RWPE1 (cell line): ENCODE results near the gene TMEM62.

Experiments used
- CTCF ChIA-PET: fragments of 350-600 bp; sonication (Branson Sonifier 250); formaldehyde crosslinking; extraction: SDS; loops from one replicate; lab custom pipeline; 2021; lab: Yijun Ruan, JAX
- POLR2A ChIA-PET: fragments of 400-600 bp; formaldehyde crosslinking; extraction: SDS; loops from one replicate; lab custom pipeline; 2020; ENCODE audit warnings: antibody characterized with exemption; ENCODE audit not compliant: low non-redundant PET; lab: Yijun Ruan, JAX
- DNase-seq: peaks from one replicate; pipeline ENCODE4 v3.0.0; 2012; ENCODE audit warnings: low spot score
- H3K27ac ChIP-seq: fragments of 450-650 bp; 2 replicates; pipeline ENCODE4 v1.5.1; 2017
- CTCF ChIP-seq: fragments of 450-650 bp; conservative IDR thresholded peaks from 2 replicates; pipeline ENCODE4 v1.5.1; 2017; ENCODE audit warnings: low read depth, mild to moderate bottlenecking

The TMEM62 gene

GRCh38 chr15:43204016-43204901 is 70.9 kb downstream of the TMEM62 start:
- CTCF ChIA-PET = interaction anchor here (0.5 to 1.5 kb wide), 10 partner anchors 9 to 500 kb away, joined by 3 to 7 read pairs (median 3); partner anchors contain the start of gene CCNDBP1
- peak; percentile 61 for TF ChIP-seq CTCF
- peak; percentile 46 for DNase-seq
- no peak overlapping the region for H3K27ac ChIP-seq
- POLR2A ChIA-PET = no interaction called here

GRCh38 chr15:43206054-43206453 is 72.7 kb downstream of the TMEM62 start:
- no peak for TF ChIP-seq CTCF
- DNase-seq = no peak
- no peak overlapping the region for H3K27ac ChIP-seq
- ChIA-PET CTCF (interaction anchor here (1.0 kb wide), 1 partner anchor 19 kb away, joined by 5 read pairs; no protein-coding TSS in a partner anchor), POLR2A (no interaction called here)

- H3K27ac ChIP-seq = no peak overlapping the region
- DNase-seq = no peak
- POLR2A ChIA-PET = no interaction called here
- no peak for TF ChIP-seq CTCF
- CTCF ChIA-PET = interaction anchor here (1.0 kb wide), 1 partner anchor 18 kb away, joined by 5 read pairs; no protein-coding TSS in a partner anchor
Observed at GRCh38 chr15:43207024-43207423, 73.6 kb downstream of the TMEM62 start.

- no peak for TF ChIP-seq CTCF
- no peak overlapping the region for H3K27ac ChIP-seq
- POLR2A ChIA-PET = no interaction called here
- CTCF ChIA-PET = interaction anchor here (0.5 to 2.2 kb wide), 2 partner anchors 35 to 77 kb away, joined by 3 to 8 read pairs; no protein-coding TSS in a partner anchor
- no peak for DNase-seq
Observed at GRCh38 chr15:43208052-43209002, 74.9 kb downstream of the TMEM62 start.

- CTCF ChIA-PET = interaction anchor here (0.7 to 2.2 kb wide), 2 partner anchors 10 to 76 kb away, joined by 6 to 8 read pairs; no protein-coding TSS in a partner anchor
- no peak for DNase-seq
Observed at GRCh38 chr15:43209059-43209824, 75.9 kb downstream of the TMEM62 start.

More at GRCh38 chr15:43209059-43209824, 75.9 kb downstream of the TMEM62 start:
- TF ChIP-seq CTCF = no peak
- H3K27ac ChIP-seq = no peak overlapping the region
- POLR2A ChIA-PET = no interaction called here
